ENCODE measurements around the gene DUOX2. TPM values are rescaled to one million over a fixed set of nuclear protein-coding genes. Genes with fewer than 3 reads are reported as not detected.

DUOX2 gene
- 0.10 TPM in 1 of 2 replicates, not detected in the other for total RNA-seq (2021)
- Bru-seq, nascent RNA, result not detected
- percentile 8 among the genes with signal in this experiment for BruChase-seq, experiment 1, labeled RNA remaining after a 2-hour chase
- BruChase-seq, experiment 2, labeled RNA remaining after a 6-hour chase, result percentile 8 among the genes with signal in this experiment
- long read RNA-seq, result 0 reads

DNA sequence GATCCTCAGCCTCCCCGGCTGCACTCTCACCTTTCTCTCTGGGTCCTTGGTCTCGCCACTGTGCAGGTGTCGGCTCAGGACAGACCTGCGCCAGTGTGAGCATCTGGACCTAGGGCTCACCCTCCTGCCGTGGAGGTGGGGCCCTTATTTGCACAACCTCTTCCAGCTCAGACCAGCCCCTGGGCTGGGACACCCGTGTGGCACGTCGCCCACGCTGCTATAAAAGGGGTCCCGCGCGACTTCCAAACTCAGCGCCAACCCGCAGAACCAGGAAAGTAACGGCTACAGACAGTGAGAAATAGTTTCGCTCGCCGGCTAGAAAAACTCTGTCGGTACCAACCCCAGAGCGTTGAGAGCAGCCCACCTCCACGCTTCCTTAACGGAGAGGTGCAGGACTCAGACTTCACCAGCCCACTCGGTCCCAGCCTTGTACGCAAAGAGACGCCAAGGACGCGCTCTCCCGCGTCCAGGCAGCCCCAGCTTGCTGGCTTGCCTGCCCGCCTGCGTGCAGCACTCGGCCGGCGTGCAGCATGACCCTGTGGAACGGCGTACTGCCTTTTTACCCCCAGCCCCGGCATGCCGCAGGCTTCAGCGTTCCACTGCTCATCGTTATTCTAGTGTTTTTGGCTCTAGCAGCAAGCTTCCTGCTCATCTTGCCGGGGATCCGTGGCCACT is at the start of gene DUOX2, which contains the start of gene DUOXA2:
DUOX2 (minus strand) TSS at position 97 of the 675 bp plus-strand sequence. CDS start 761 bp downstream, outside the sequence.
DUOXA2 (plus strand) TSS at position 251 of the 675 bp plus-strand sequence; CDS start at position 531, 280 bp downstream.
- Histone ChIP-seq H3K79me2 (ENCODE audit: low read depth) (no peaks in the 10 kb centered on the region), H3K27ac (no peak within 1 kb of the TSS), H3F3A (ENCODE audit: insufficient read depth, low read depth) (no peaks in the 10 kb centered on the region), H3K4me1 (replicated peaks; ENCODE audit: insufficient read depth) (no peaks in the 10 kb centered on the region), H3K9me3 (ENCODE audit: insufficient read depth, low read depth) (no peaks in the 10 kb centered on the region), H4K20me1 (ENCODE audit: insufficient read depth) (no peaks in the 10 kb centered on the region), H2AFZ (no peak within 1 kb of the TSS), H3K9me2 (ENCODE audit: insufficient read depth) (no peaks in the 10 kb centered on the region), H3K4me3 (no peak within 1 kb of the TSS), H3K4me2 (no peak within 1 kb of the TSS), H3K36me3 (ENCODE audit: low read depth) (no peaks in the 10 kb centered on the region), H3K27me3 (ENCODE audit: insufficient read depth, low read depth) (peaks cover 3% of the 10 kb centered on the region; the same call in 1 of the 2 replicates)
- no peak for TF ChIP-seq EZH2 (IDR thresholded peaks at IDR 0.05; ENCODE audit: low read depth)
- TF ChIP-seq, protein P1, sequence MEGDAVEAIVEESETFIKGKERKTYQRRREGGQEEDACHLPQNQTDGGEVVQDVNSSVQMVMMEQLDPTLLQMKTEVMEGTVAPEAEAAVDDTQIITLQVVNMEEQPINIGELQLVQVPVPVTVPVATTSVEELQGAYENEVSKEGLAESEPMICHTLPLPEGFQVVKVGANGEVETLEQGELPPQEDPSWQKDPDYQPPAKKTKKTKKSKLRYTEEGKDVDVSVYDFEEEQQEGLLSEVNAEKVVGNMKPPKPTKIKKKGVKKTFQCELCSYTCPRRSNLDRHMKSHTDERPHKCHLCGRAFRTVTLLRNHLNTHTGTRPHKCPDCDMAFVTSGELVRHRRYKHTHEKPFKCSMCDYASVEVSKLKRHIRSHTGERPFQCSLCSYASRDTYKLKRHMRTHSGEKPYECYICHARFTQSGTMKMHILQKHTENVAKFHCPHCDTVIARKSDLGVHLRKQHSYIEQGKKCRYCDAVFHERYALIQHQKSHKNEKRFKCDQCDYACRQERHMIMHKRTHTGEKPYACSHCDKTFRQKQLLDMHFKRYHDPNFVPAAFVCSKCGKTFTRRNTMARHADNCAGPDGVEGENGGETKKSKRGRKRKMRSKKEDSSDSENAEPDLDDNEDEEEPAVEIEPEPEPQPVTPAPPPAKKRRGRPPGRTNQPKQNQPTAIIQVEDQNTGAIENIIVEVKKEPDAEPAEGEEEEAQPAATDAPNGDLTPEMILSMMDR (conservative IDR thresholded peaks at IDR 0.05), result no peak
- DNase-seq, result no peak
- POLR2A ChIA-PET (ENCODE audit: unreplicated experiment), result no interaction called here
- BruUV-seq (replicated peaks), result no TSS peak
- intact Hi-C loops (cut with micrococcal nuclease; ENCODE audit: unreplicated experiment), result no loop called here
- CTCF ChIA-PET, result no interaction called here

- BruUV-seq (replicated peaks), result no TSS peak
- Histone ChIP-seq H3K9me2 (ENCODE audit: insufficient read depth) (no peaks in the 10 kb centered on the region), H3K27me3 (ENCODE audit: insufficient read depth, low read depth) (no peaks in the 10 kb centered on the region), H3K4me1 (replicated peaks; ENCODE audit: insufficient read depth) (peaks cover 11% of the 10 kb centered on the region), H3K27ac (no peak overlapping the region), H3K4me2 (no peak overlapping the region), H3K36me3 (ENCODE audit: low read depth) (no peaks in the 10 kb centered on the region), H2AFZ (no peak overlapping the region), H3K9me3 (ENCODE audit: insufficient read depth, low read depth) (no peaks in the 10 kb centered on the region), H3F3A (ENCODE audit: insufficient read depth, low read depth) (no peaks in the 10 kb centered on the region; the same call in 1 of the 2 replicates), H3K4me3 (no peak overlapping the region), H3K79me2 (ENCODE audit: low read depth) (no peaks in the 10 kb centered on the region), H4K20me1 (ENCODE audit: insufficient read depth) (no peaks in the 10 kb centered on the region)
- TF ChIP-seq, protein P1 (conservative IDR thresholded peaks at IDR 0.05), result no peak
- no peak for DNase-seq
- intact Hi-C loops (cut with micrococcal nuclease; ENCODE audit: unreplicated experiment), result loop anchor here (1.0 to 2.0 kb wide), 7 partner anchors 35 to 451 kb away; no protein-coding TSS in a partner anchor
- POLR2A ChIA-PET (ENCODE audit: unreplicated experiment), result interaction anchor here (0.6 to 1.1 kb wide), 4 partner anchors 37 to 468 kb away, joined by 3 to 4 read pairs (median 3); a partner anchor contains a TSS
- CTCF ChIA-PET, result interaction anchor here (0.6 to 1.8 kb wide), 11 partner anchors 11 to 294 kb away, joined by 3 to 17 read pairs (median 7); no protein-coding TSS in a partner anchor
These were observed 49.5 kb upstream of the DUOX2 start for GRCh38 chr15:45163508-45163856.

- H3K4me3 ChIP-seq, result no peak overlapping the region
- H3K4me2 ChIP-seq, result peak overlapping the region; percentile 58
- H3K9me2 ChIP-seq (ENCODE audit: insufficient read depth), result no peaks in the 10 kb centered on the region
- BruUV-seq (replicated peaks), result no TSS peak
- ChIA-PET CTCF (interaction anchor here (0.5 to 1.8 kb wide), 18 partner anchors 10 to 543 kb away, joined by 3 to 17 read pairs (median 5); partner anchors contain the start of genes DUOX1 and DUOXA1), POLR2A (ENCODE audit: unreplicated experiment) (interaction anchor here (0.6 to 1.1 kb wide), 8 partner anchors 12 to 468 kb away, joined by 3 to 6 read pairs (median 4); a partner anchor contains a TSS)
- intact Hi-C loops (cut with micrococcal nuclease; ENCODE audit: unreplicated experiment), result loop anchor here (1.0 to 2.0 kb wide), 8 partner anchors 35 to 452 kb away; a partner anchor contains a TSS
- H3K27me3 ChIP-seq (ENCODE audit: insufficient read depth, low read depth), result no peaks in the 10 kb centered on the region
- H3F3A ChIP-seq (ENCODE audit: insufficient read depth, low read depth), result no peaks in the 10 kb centered on the region; the same call in 1 of the 2 replicates
- no peak for TF ChIP-seq EZH2 (IDR thresholded peaks at IDR 0.05; ENCODE audit: low read depth)
- TF ChIP-seq, protein P1 (conservative IDR thresholded peaks at IDR 0.05), result peak; percentile 89
- peak; percentile 54 to 84 for DNase-seq
- no peaks in the 10 kb centered on the region for H3K79me2 ChIP-seq (ENCODE audit: low read depth)
- no peaks in the 10 kb centered on the region for H3K36me3 ChIP-seq (ENCODE audit: low read depth)
- no peak overlapping the region for H3K27ac ChIP-seq
- peaks cover 15% of the 10 kb centered on the region for H3K4me1 ChIP-seq (replicated peaks; ENCODE audit: insufficient read depth)
- H3K9me3 ChIP-seq (ENCODE audit: insufficient read depth, low read depth), result no peaks in the 10 kb centered on the region
- H2AFZ ChIP-seq, result no peak overlapping the region
- H4K20me1 ChIP-seq (ENCODE audit: insufficient read depth), result no peaks in the 10 kb centered on the region
These were observed 49.0 kb upstream of the DUOX2 start for GRCh38 chr15:45162771-45163507.
